Breast epithelium (tissue), 4 donors: ENCODE measurements around the gene TPRA1. TPM values are rescaled to one million over a fixed set of nuclear protein-coding genes. Genes with fewer than 3 reads are reported as not detected.

Experiments
- DNase-seq, 2 donors: peaks; one replicate each; pipeline ENCODE4 v3.0.0-alpha.2; 2019; ENCODE audit warnings: low spot score in 2 of 2
- H3K27ac ChIP-seq, 2 donors: fragments of 200-600 bp; sonication (generic) in 1 of 2; one replicate each; pipeline ENCODE4 v1.5.1; 2016 to 2019; ENCODE audit warnings: mild to moderate bottlenecking in 1 of 2
- H3K27me3 ChIP-seq, 2 donors: fragments of 200-600 bp; sonication (generic) in 1 of 2; one replicate each; pipeline versions ENCODE4 v1.5.1 to v1.6.0; 2017 to 2019; ENCODE audit warnings: control low read depth in 1 of 2, mild to moderate bottlenecking in 1 of 2
- H3K36me3 ChIP-seq: fragments of 200-600 bp; one replicate; pipeline ENCODE4 v1.5.1; 2019
- H3K4me1 ChIP-seq, 2 donors: fragments of 200-600 bp; sonication (generic); one replicate each; pipeline ENCODE4 v1.5.1; 2016 to 2019; ENCODE audit warnings: control low read depth in 1 of 2
- H3K4me3 ChIP-seq, 3 donors: fragments of 200-600 bp; sonication (generic); 1 replicate in 2 of 3; 2 replicates in 1 of 3; pipeline ENCODE4 v1.5.1; 2016 to 2019; ENCODE audit warnings: mild to moderate bottlenecking in 3 of 3, moderate library complexity in 2 of 3
- H3K9me3 ChIP-seq, 2 donors: fragments of 200-600 bp; sonication (generic) in 1 of 2; one replicate each; pipeline ENCODE4 v1.5.1; 2016 to 2019; ENCODE audit warnings: control low read depth in 1 of 2
- CTCF ChIP-seq, 3 donors: fragments of 450-650 bp; IDR thresholded peaks; one replicate each; pipeline ENCODE4 v1.5.1; 2016 to 2017; ENCODE audit warnings: antibody characterized with exemption in 3 of 3, mild to moderate bottlenecking in 3 of 3, moderate library complexity in 3 of 3
- POLR2A ChIP-seq: fragments of 450-650 bp; IDR thresholded peaks from one replicate; pipeline ENCODE4 v1.6.1; 2016; ENCODE audit warnings: antibody characterized with exemption, mild to moderate bottlenecking, moderate library complexity
- POLR2AphosphoS5 ChIP-seq, 3 donors: sonication (generic); formaldehyde crosslinking; IDR thresholded peaks; one replicate each; pipeline ENCODE4 v1.6.1; 2017; ENCODE audit warnings: antibody characterized with exemption in 3 of 3
- intact Hi-C: fragments of 100-400 bp; cut with DNase I; formaldehyde crosslinking; loops from one replicate; pipeline ENCODE4 v1.15.1; 2023; ENCODE audit warnings: low total_unique reads
- total RNA-seq, 3 donors: library from RNA; depleted of rRNA; stranded (reverse); fragments of >200 nt; gene quantifications; one replicate each; pipeline ENCODE4 v1.1.0, GENCODE V29; 2016

TPRA1 gene
- total RNA-seq, 3 donors from 2014 or later: 32.1 to 49.0 (median 39.8) TPM

- Histone ChIP-seq H3K36me3 (no peaks in the 10 kb centered on the region), H3K9me3 (no peaks in the 10 kb centered on the region), H3K4me3 (no peak overlapping the region), H3K27ac (no peak overlapping the region), H3K4me1 (no peaks in the 10 kb centered on the region), H3K27me3 (no peaks in the 10 kb centered on the region)
- TF ChIP-seq POLR2A (no peak), CTCF (IDR thresholded peaks at IDR 0.05) (no peak)
- DNase-seq: no peak
- intact Hi-C loops: no loop called here
Observed at GRCh38 chr3:127622031-127622430, 31.5 kb upstream of the TPRA1 start.

DNA sequence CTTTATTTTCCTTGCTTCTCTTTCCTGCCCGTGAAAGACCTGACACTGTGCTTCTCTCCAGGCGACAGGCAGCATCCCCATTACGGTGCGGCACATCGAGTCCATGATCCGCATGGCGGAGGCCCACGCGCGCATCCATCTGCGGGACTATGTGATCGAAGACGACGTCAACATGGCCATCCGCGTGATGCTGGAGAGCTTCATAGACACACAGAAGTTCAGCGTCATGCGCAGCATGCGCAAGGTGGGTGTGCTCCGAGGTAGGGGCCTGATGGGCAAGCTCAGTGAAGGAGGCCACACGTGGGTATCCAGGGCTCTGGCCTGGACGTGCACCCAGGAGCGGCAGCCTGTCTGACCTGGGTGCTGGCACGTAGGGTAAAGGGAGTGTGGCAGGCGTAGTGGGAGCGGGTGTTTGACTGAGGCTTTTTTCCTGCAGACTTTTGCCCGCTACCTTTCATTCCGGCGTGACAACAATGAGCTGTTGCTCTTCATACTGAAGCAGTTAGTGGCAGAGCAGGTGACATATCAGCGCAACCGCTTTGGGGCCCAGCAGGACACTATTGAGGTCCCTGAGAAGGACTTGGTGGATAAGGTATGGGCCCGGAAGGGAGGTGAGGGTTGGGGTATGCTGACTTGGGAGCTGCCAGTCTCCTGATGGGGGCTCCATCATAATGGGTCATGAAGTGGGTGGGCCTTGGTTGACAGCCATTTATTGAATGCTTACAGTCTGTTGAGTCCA, 30.3 kb upstream of the TPRA1 start:
- H3K9me3 ChIP-seq: no peaks in the 10 kb centered on the region
- no peak for DNase-seq
- intact Hi-C loops: no loop called here
- no peak overlapping the region for H3K4me3 ChIP-seq
- no peak for TF ChIP-seq POLR2AphosphoS5 (IDR thresholded peaks at IDR 0.05)
- no peak for TF ChIP-seq CTCF (IDR thresholded peaks at IDR 0.05)
- no peak for TF ChIP-seq POLR2A
- no peaks in the 10 kb centered on the region for H3K36me3 ChIP-seq
- H3K27me3 ChIP-seq: no peaks in the 10 kb centered on the region
- no peak overlapping the region for H3K27ac ChIP-seq
- no peaks in the 10 kb centered on the region for H3K4me1 ChIP-seq

DNA sequence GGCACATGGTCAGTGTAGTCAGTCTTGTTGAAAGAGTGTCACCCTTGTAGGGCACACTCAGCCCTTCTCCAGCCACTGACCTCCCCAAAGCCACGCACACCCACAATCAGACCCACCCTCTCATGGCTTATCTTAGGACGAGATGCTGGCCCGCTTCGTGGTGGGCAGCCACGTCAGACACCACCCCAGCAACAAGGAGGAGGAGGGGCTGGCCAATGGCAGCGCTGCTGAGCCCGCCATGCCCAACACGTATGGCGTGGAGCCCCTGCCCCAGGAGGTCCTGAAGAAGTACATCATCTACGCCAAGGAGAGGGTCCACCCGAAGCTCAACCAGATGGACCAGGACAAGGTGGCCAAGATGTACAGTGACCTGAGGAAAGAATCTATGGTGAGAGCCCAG, 28.4 kb upstream of the TPRA1 start:
- H3K36me3 ChIP-seq: no peaks in the 10 kb centered on the region
- H3K9me3 ChIP-seq: no peaks in the 10 kb centered on the region
- no peak for DNase-seq

GRCh38 chr3:127616836-127617605, 26.5 kb upstream of the TPRA1 start:
- DNase-seq: no peak
- no peaks in the 10 kb centered on the region for H3K9me3 ChIP-seq
- no peaks in the 10 kb centered on the region for H3K27me3 ChIP-seq
- H3K4me3 ChIP-seq: no peak overlapping the region
- H3K4me1 ChIP-seq: no peaks in the 10 kb centered on the region
- no peaks in the 10 kb centered on the region for H3K36me3 ChIP-seq
- no peak for TF ChIP-seq POLR2A
- H3K27ac ChIP-seq: no peak overlapping the region
- intact Hi-C loops: no loop called here

More for the DNA sequence above, 28.4 kb upstream of the TPRA1 start:
- Histone ChIP-seq H3K27ac (no peak overlapping the region), H3K4me1 (no peaks in the 10 kb centered on the region), H3K27me3 (no peaks in the 10 kb centered on the region), H3K4me3 (no peak overlapping the region)
- TF ChIP-seq POLR2A: no peak
- no peak for TF ChIP-seq POLR2AphosphoS5 (IDR thresholded peaks at IDR 0.05)
- no peak for TF ChIP-seq CTCF (IDR thresholded peaks at IDR 0.05)
- intact Hi-C loops: no loop called here

DNA sequence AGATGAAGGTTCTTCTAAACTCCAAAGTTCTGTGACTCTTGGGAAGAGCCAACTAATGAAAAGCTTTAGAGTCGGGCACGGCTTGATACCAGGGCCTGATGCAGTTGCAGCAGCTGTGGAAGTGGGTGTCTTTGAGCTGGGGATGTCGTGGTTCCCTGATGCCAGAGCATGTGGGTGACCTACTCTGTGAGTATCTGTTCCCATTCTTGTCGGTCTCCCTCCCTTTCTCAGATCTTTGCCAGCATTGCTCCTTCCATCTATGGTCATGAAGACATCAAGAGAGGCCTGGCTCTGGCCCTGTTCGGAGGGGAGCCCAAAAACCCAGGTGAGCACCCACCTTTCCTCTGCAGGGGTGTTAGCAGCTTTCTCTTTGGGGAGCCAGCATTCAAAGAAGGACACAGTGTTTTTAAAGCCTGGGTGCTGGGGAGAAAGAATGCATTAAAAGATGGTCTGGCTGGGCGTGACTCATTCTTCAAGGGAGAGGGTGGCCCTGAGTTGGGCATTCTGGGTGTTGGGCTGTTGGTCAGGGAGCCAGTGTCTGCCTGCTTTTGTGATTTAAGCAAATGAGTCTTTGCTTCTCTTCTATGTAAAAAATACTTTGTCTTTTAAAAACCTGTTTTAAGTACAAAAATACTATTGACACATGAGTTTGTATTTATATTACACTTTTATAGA, 25.2 kb upstream of the TPRA1 start:
- TF ChIP-seq POLR2A (no peak), POLR2AphosphoS5 (IDR thresholded peaks at IDR 0.05) (no peak), CTCF (IDR thresholded peaks at IDR 0.05) (no peak)
- no peak for DNase-seq
- no peak overlapping the region for H3K4me3 ChIP-seq
- H3K36me3 ChIP-seq: no peaks in the 10 kb centered on the region
- H3K27ac ChIP-seq: no peak overlapping the region
- intact Hi-C loops: no loop called here
- H3K9me3 ChIP-seq: no peaks in the 10 kb centered on the region
- no peaks in the 10 kb centered on the region for H3K4me1 ChIP-seq
- no peaks in the 10 kb centered on the region for H3K27me3 ChIP-seq
